SK-N-SH treated with all-trans-retinoic acid at 6 μM for 48 hours (cell line): Measurements from ENCODE around the gene COPS9.

Source experiments
- ISL1 ChIP-seq: fragments of 250-450 bp; sonication (Bioruptor Pico); IDR thresholded peaks from 2 replicates; pipeline ENCODE4 v2.1.2; 2022; ENCODE audit warnings: mild to moderate bottlenecking, moderate library complexity
- TOX ChIP-seq: fragments of 250-450 bp; sonication (Bioruptor Pico); IDR thresholded peaks from 2 replicates; pipeline ENCODE4 v1.8.0; 2021; ENCODE audit warnings: mild to moderate bottlenecking, moderate library complexity, borderline replicate concordance
- ZFP3 ChIP-seq: fragments of 250-450 bp; sonication (Bioruptor Pico); IDR thresholded peaks from 2 replicates; pipeline ENCODE4 v1.5.0; 2020; ENCODE audit warnings: mild to moderate bottlenecking, moderate library complexity
- ZFP30 ChIP-seq: fragments of 450-650 bp; formaldehyde crosslinking; IDR thresholded peaks from 2 replicates; pipeline ENCODE4 v1.5.0; 2022; ENCODE audit warnings: mild to moderate bottlenecking, moderate library complexity
- ZNF8 ChIP-seq: fragments of 450-650 bp; formaldehyde crosslinking; IDR thresholded peaks from 2 replicates; pipeline ENCODE4 v1.5.0; 2020; ENCODE audit warnings: mild to moderate bottlenecking, moderate library complexity
- TF ChIP-seq, protein P1 (sequence below): fragments of 250-450 bp; sonication (Bioruptor Pico); IDR thresholded peaks from 2 replicates; pipeline ENCODE4 v1.8.0; 2020; ENCODE audit warnings: mild to moderate bottlenecking, moderate library complexity, borderline replicate concordance
- TF ChIP-seq, protein P2 (sequence below): fragments of 250-450 bp; sonication (Bioruptor Pico); IDR thresholded peaks from 2 replicates; pipeline ENCODE4 v1.5.1; 2020; ENCODE audit warnings: low read depth, mild to moderate bottlenecking, moderate library complexity
- TF ChIP-seq, protein P3 (sequence below): fragments of 250-450 bp; sonication (Bioruptor Pico); IDR thresholded peaks from 2 replicates; pipeline ENCODE4 v1.5.1; 2021; ENCODE audit warnings: mild to moderate bottlenecking, moderate library complexity

DNA sequence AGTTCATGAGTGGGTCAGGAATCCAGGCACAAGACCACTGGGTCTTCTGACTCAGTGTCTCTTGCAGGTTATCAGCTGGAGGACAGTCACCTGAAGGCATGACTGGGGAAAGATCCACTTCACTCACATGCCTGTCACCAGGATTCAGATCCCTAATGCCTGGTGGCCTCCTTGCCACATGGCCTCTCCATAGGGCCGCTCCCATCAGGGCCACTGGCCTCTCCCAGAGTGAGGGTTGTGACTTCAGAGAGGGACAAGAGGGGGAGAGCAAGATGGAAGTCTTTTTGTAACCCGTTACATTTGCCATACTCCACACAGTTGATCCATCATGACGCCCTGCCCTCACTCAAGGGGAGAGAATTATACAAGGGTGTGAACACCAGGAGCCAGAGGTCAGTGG is 17.3 kb upstream of the COPS9 start:
- TF ChIP-seq ZFP30 = no peak
- TF ChIP-seq, protein P1, sequence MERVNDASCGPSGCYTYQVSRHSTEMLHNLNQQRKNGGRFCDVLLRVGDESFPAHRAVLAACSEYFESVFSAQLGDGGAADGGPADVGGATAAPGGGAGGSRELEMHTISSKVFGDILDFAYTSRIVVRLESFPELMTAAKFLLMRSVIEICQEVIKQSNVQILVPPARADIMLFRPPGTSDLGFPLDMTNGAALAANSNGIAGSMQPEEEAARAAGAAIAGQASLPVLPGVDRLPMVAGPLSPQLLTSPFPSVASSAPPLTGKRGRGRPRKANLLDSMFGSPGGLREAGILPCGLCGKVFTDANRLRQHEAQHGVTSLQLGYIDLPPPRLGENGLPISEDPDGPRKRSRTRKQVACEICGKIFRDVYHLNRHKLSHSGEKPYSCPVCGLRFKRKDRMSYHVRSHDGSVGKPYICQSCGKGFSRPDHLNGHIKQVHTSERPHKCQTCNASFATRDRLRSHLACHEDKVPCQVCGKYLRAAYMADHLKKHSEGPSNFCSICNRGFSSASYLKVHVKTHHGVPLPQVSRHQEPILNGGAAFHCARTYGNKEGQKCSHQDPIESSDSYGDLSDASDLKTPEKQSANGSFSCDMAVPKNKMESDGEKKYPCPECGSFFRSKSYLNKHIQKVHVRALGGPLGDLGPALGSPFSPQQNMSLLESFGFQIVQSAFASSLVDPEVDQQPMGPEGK (CRISPR knock-in tag) = no peak
- no peak for TF ChIP-seq TOX (CRISPR knock-in tag)
- TF ChIP-seq ZFP3 (CRISPR knock-in tag) = no peak
- TF ChIP-seq, protein P2, sequence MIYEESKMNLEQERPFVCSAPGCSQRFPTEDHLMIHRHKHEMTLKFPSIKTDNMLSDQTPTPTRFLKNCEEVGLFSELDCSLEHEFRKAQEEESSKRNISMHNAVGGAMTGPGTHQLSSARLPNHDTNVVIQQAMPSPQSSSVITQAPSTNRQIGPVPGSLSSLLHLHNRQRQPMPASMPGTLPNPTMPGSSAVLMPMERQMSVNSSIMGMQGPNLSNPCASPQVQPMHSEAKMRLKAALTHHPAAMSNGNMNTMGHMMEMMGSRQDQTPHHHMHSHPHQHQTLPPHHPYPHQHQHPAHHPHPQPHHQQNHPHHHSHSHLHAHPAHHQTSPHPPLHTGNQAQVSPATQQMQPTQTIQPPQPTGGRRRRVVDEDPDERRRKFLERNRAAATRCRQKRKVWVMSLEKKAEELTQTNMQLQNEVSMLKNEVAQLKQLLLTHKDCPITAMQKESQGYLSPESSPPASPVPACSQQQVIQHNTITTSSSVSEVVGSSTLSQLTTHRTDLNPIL (CRISPR knock-in tag) = no peak
- TF ChIP-seq, protein P3, sequence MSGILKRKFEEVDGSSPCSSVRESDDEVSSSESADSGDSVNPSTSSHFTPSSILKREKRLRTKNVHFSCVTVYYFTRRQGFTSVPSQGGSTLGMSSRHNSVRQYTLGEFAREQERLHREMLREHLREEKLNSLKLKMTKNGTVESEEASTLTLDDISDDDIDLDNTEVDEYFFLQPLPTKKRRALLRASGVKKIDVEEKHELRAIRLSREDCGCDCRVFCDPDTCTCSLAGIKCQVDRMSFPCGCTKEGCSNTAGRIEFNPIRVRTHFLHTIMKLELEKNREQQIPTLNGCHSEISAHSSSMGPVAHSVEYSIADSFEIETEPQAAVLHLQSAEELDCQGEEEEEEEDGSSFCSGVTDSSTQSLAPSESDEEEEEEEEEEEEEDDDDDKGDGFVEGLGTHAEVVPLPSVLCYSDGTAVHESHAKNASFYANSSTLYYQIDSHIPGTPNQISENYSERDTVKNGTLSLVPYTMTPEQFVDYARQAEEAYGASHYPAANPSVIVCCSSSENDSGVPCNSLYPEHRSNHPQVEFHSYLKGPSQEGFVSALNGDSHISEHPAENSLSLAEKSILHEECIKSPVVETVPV = no peak
- TF ChIP-seq ZNF8 (CRISPR knock-in tag) = no peak
- TF ChIP-seq ISL1 (CRISPR knock-in tag) = no peak
